Activated T-helper 17 cell treated with anti-CD3 and anti-CD28 coated beads, Interleukin-2, amount 50 U/mL, for 72 hours (primary cell): ENCODE data around the gene SELENOO. TPM values are rescaled to one million over a fixed set of nuclear protein-coding genes. Genes with fewer than 3 reads are reported as not detected.
A peak's percentile ranks its signal among the peaks of the same experiment; 100 is the strongest.

Experiments used
- ATAC-seq: fragments of 150-1000 bp; cut with Tn5 transposase; replicated peaks from 2 replicates; pipeline ENCODE4 v1.10.0; 2021; ENCODE audit warnings: mild to moderate bottlenecking, moderate library complexity
- H3K27ac Mint-ChIP-seq: one replicate; pipeline ENCODE4 v1.8.0; 2022; ENCODE audit warnings: mixed read lengths
- H3K27me3 Mint-ChIP-seq: one replicate; pipeline ENCODE4 v1.8.0; 2022; ENCODE audit warnings: mixed read lengths
- H3K36me3 Mint-ChIP-seq: one replicate; pipeline ENCODE4 v1.8.0; 2022; ENCODE audit warnings: low read depth, mild to moderate bottlenecking, mixed read lengths
- H3K4me1 Mint-ChIP-seq: one replicate; pipeline ENCODE4 v1.8.0; 2022; ENCODE audit warnings: mixed read lengths
- H3K4me3 Mint-ChIP-seq: one replicate; pipeline ENCODE4 v1.8.0; 2022; ENCODE audit warnings: mild to moderate bottlenecking, mixed read lengths
- H3K9me3 Mint-ChIP-seq: one replicate; pipeline ENCODE4 v1.8.0; 2022; ENCODE audit warnings: mixed read lengths
- total RNA-seq, 2 donors: library from RNA; stranded (reverse); gene quantifications; one replicate each; pipeline ENCODE4 v1.2.3, GENCODE V29; 2022

Gene SELENOO
- total RNA-seq, 2 donors from 2014 or later = 16.5 to 26.7 TPM

GRCh38 chr22:50236731-50237409, 36.1 kb downstream of the SELENOO start:
- H3K27ac Mint-ChIP-seq = no peak overlapping the region

GRCh38 chr22:50238755-50239154, 37.9 kb downstream of the SELENOO start:
- H3K36me3 Mint-ChIP-seq = peaks cover 76% of the 10 kb centered on the region
- no peaks in the 10 kb centered on the region for H3K9me3 Mint-ChIP-seq
- H3K4me3 Mint-ChIP-seq = no peak overlapping the region
- peaks cover 26% of the 10 kb centered on the region for H3K4me1 Mint-ChIP-seq
- H3K27ac Mint-ChIP-seq = no peak overlapping the region
- H3K27me3 Mint-ChIP-seq = no peaks in the 10 kb centered on the region
- no peak for ATAC-seq

More at GRCh38 chr22:50236731-50237409, 36.1 kb downstream of the SELENOO start:
- peaks cover 80% of the 10 kb centered on the region for H3K36me3 Mint-ChIP-seq
- H3K4me3 Mint-ChIP-seq = no peak overlapping the region
- ATAC-seq = no peak
- H3K27me3 Mint-ChIP-seq = no peaks in the 10 kb centered on the region
- no peaks in the 10 kb centered on the region for H3K9me3 Mint-ChIP-seq
- peaks cover 27% of the 10 kb centered on the region for H3K4me1 Mint-ChIP-seq

GRCh38 chr22:50242406-50242949, 41.7 kb downstream of the SELENOO start:
- H3K27me3 Mint-ChIP-seq = no peaks in the 10 kb centered on the region
- peaks cover 80% of the 10 kb centered on the region for H3K36me3 Mint-ChIP-seq
- peak overlapping the region; percentile 66 for H3K27ac Mint-ChIP-seq
- no peak for ATAC-seq
- H3K9me3 Mint-ChIP-seq = no peaks in the 10 kb centered on the region
- H3K4me1 Mint-ChIP-seq = peaks cover 18% of the 10 kb centered on the region
- H3K4me3 Mint-ChIP-seq = peak overlapping the region; percentile 87

- peak overlapping the region; percentile 96 for H3K27ac Mint-ChIP-seq
- no peak for ATAC-seq
- peaks cover 23% of the 10 kb centered on the region for H3K4me1 Mint-ChIP-seq
- H3K4me3 Mint-ChIP-seq = peak overlapping the region; percentile 87
- H3K36me3 Mint-ChIP-seq = peaks cover 76% of the 10 kb centered on the region
- no peaks in the 10 kb centered on the region for H3K27me3 Mint-ChIP-seq
- H3K9me3 Mint-ChIP-seq = no peaks in the 10 kb centered on the region
Observed at GRCh38 chr22:50243685-50244419, 43.0 kb downstream of the SELENOO start.

- H3K4me1 Mint-ChIP-seq = peaks cover 23% of the 10 kb centered on the region
- H3K27me3 Mint-ChIP-seq = no peaks in the 10 kb centered on the region
- peak within 1 kb of the TSS; percentile 87 for H3K4me3 Mint-ChIP-seq
- H3K27ac Mint-ChIP-seq = peak within 1 kb of the TSS; percentile 96
- ATAC-seq = peak; percentile 91
- no peaks in the 10 kb centered on the region for H3K9me3 Mint-ChIP-seq
- peaks cover 70% of the 10 kb centered on the region for H3K36me3 Mint-ChIP-seq
Observed at GRCh38 chr22:50244420-50245213, 43.8 kb downstream of the SELENOO start, which contains the start of gene TUBGCP6. TUBGCP6 (minus strand) TSS chr22:50245023; CDS start chr22:50244459, 564 bp downstream.

- no peak for ATAC-seq
- peaks cover 23% of the 10 kb centered on the region for H3K4me1 Mint-ChIP-seq
- H3K27me3 Mint-ChIP-seq = no peaks in the 10 kb centered on the region
- H3K4me3 Mint-ChIP-seq = peak overlapping the region; percentile 87
- peak overlapping the region; percentile 96 for H3K27ac Mint-ChIP-seq
- no peaks in the 10 kb centered on the region for H3K9me3 Mint-ChIP-seq
- H3K36me3 Mint-ChIP-seq = peaks cover 62% of the 10 kb centered on the region
Observed at GRCh38 chr22:50245214-50246072, 44.6 kb downstream of the SELENOO start.

GRCh38 chr22:50246242-50247175, 45.7 kb downstream of the SELENOO start:
- Mint-ChIP-seq H3K27ac (no peak overlapping the region), H3K27me3 (no peaks in the 10 kb centered on the region)

GRCh38 chr22:50247748-50248147, 46.9 kb downstream of the SELENOO start:
- H3K36me3 Mint-ChIP-seq = peaks cover 39% of the 10 kb centered on the region
- H3K4me3 Mint-ChIP-seq = peak overlapping the region; percentile 87
- H3K27ac Mint-ChIP-seq = peak overlapping the region; percentile 73
- no peaks in the 10 kb centered on the region for H3K27me3 Mint-ChIP-seq
- ATAC-seq = peak; percentile 12
- peaks cover 13% of the 10 kb centered on the region for H3K4me1 Mint-ChIP-seq
- H3K9me3 Mint-ChIP-seq = no peaks in the 10 kb centered on the region

More at GRCh38 chr22:50246242-50247175, 45.7 kb downstream of the SELENOO start:
- Mint-ChIP-seq H3K9me3 (no peaks in the 10 kb centered on the region), H3K36me3 (peaks cover 51% of the 10 kb centered on the region), H3K4me3 (peak overlapping the region; percentile 87), H3K4me1 (peaks cover 16% of the 10 kb centered on the region)
- no peak for ATAC-seq

- Mint-ChIP-seq H3K4me3 (peak overlapping the region; percentile 87), H3K27me3 (no peaks in the 10 kb centered on the region), H3K4me1 (peaks cover 13% of the 10 kb centered on the region), H3K9me3 (no peaks in the 10 kb centered on the region), H3K27ac (peak overlapping the region; percentile 73), H3K36me3 (peaks cover 36% of the 10 kb centered on the region)
- ATAC-seq = no peak
Observed at GRCh38 chr22:50248196-50249081, 47.6 kb downstream of the SELENOO start.

GRCh38 chr22:50249341-50250248, 48.8 kb downstream of the SELENOO start:
- Mint-ChIP-seq H3K27ac (no peak overlapping the region), H3K4me1 (peaks cover 13% of the 10 kb centered on the region), H3K36me3 (peaks cover 25% of the 10 kb centered on the region), H3K27me3 (no peaks in the 10 kb centered on the region), H3K4me3 (peak overlapping the region; percentile 71), H3K9me3 (no peaks in the 10 kb centered on the region)
- ATAC-seq = no peak

- Mint-ChIP-seq H3K9me3 (no peaks in the 10 kb centered on the region), H3K4me1 (peaks cover 8% of the 10 kb centered on the region), H3K27ac (no peak overlapping the region)
Observed at GRCh38 chr22:50250249-50250554, 49.4 kb downstream of the SELENOO start.

More at GRCh38 chr22:50250249-50250554, 49.4 kb downstream of the SELENOO start:
- Mint-ChIP-seq H3K4me3 (peak overlapping the region; percentile 71), H3K36me3 (peaks cover 19% of the 10 kb centered on the region), H3K27me3 (no peaks in the 10 kb centered on the region)
- ATAC-seq = no peak
